Measurements from ENCODE around the gene BICRA. TPM values are rescaled to one million over a fixed set of nuclear protein-coding genes. Genes with fewer than 3 reads are reported as not detected.

The BICRA gene
- polyA plus RNA-seq, 3 donors: 0.08 to 4.6 TPM; not detected in 1

DNA sequence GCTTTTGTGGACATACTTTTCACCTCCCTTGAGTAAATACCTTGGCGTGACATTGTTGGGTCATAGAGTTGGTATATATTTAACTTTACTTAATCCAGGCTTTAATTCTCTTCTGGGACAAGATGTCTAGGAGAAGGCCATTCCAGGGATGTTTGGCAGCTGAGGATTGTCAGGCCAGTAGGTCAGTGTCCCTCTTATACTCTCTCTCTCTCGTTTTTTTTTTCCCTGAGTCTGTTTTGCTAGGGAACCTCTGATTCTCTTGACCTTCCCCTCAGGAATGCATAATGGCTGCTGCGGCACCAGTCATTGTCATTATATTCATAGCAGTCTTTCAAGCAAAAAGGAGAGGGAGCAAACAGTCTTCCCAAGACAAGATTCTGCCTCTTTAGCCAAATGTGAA lies 48.8 kb downstream of the BICRA start:
- peaks cover 81% of the 10 kb centered on the region for H4K20me1 ChIP-seq (ENCODE audit: insufficient read depth, low read length)
- Mint-ChIP-seq H3K27me3 (ENCODE audit: low read depth in 3 of 3) (peaks cover 0 to 2% (median 2%) of the 10 kb centered on the region in 3 donors), H3K27ac (no peak overlapping the region), H3K4me1 (peaks cover 17% of the 10 kb centered on the region), H3K36me3 (peaks cover 34 to 55% of the 10 kb centered on the region in 2 donors), H3K9me3 (peaks cover 0 to 2% (median 0%) of the 10 kb centered on the region in 7 donors), H3K4me3 (no peak overlapping the region)
- TF ChIP-seq, protein P1, sequence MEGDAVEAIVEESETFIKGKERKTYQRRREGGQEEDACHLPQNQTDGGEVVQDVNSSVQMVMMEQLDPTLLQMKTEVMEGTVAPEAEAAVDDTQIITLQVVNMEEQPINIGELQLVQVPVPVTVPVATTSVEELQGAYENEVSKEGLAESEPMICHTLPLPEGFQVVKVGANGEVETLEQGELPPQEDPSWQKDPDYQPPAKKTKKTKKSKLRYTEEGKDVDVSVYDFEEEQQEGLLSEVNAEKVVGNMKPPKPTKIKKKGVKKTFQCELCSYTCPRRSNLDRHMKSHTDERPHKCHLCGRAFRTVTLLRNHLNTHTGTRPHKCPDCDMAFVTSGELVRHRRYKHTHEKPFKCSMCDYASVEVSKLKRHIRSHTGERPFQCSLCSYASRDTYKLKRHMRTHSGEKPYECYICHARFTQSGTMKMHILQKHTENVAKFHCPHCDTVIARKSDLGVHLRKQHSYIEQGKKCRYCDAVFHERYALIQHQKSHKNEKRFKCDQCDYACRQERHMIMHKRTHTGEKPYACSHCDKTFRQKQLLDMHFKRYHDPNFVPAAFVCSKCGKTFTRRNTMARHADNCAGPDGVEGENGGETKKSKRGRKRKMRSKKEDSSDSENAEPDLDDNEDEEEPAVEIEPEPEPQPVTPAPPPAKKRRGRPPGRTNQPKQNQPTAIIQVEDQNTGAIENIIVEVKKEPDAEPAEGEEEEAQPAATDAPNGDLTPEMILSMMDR (IDR thresholded peaks at IDR 0.05): no peak
- H3K4me3 ChIP-seq (replicated peaks in 1 of 3; ENCODE audit: low read depth in 2 of 3, low read length in 3 of 3): no peak overlapping the region
- H3K9ac ChIP-seq (ENCODE audit: insufficient read depth, low read length, poor library complexity, severe bottlenecking): no peak overlapping the region
- DNase-seq: no peak
- H3K4me1 ChIP-seq (ENCODE audit: control insufficient read depth in 1 of 2, insufficient read depth in 2 of 2, low read length in 2 of 2): peaks cover 15 to 16% of the 10 kb centered on the region in 2 donors
- H3K9me3 ChIP-seq (replicated peaks in 1 of 2; ENCODE audit: control insufficient read depth in 1 of 2, insufficient read depth in 1 of 2, low read length in 2 of 2): no peaks in the 10 kb centered on the region
- no peaks in the 10 kb centered on the region for H3K27me3 ChIP-seq (ENCODE audit: control insufficient read depth in 2 of 2, insufficient read depth in 2 of 2, low read length in 2 of 2)
- H3K36me3 ChIP-seq (replicated peaks in 1 of 2; ENCODE audit: control insufficient read depth in 1 of 2, insufficient read depth in 2 of 2, low read length in 2 of 2): peaks cover 2 to 33% of the 10 kb centered on the region in 2 donors
- no peak overlapping the region for H2AFZ ChIP-seq (ENCODE audit: insufficient read depth, low read depth, low read length, poor library complexity, severe bottlenecking)
- no peak overlapping the region for H3K27ac ChIP-seq (ENCODE audit: low read depth in 1 of 2, low read length in 2 of 2)
- H3K4me2 ChIP-seq (replicated peaks; ENCODE audit: extremely low read depth, low read length, poor library complexity, severe bottlenecking): no peak overlapping the region
- 83% methylated on average over 1 of the region's 3 CpGs for WGBS (ENCODE audit: insufficient coverage)
- intact Hi-C loops (cut with micrococcal nuclease): no loop called here
- peaks cover 73% of the 10 kb centered on the region for H3K79me2 ChIP-seq (ENCODE audit: insufficient read depth, low read length)

DNA sequence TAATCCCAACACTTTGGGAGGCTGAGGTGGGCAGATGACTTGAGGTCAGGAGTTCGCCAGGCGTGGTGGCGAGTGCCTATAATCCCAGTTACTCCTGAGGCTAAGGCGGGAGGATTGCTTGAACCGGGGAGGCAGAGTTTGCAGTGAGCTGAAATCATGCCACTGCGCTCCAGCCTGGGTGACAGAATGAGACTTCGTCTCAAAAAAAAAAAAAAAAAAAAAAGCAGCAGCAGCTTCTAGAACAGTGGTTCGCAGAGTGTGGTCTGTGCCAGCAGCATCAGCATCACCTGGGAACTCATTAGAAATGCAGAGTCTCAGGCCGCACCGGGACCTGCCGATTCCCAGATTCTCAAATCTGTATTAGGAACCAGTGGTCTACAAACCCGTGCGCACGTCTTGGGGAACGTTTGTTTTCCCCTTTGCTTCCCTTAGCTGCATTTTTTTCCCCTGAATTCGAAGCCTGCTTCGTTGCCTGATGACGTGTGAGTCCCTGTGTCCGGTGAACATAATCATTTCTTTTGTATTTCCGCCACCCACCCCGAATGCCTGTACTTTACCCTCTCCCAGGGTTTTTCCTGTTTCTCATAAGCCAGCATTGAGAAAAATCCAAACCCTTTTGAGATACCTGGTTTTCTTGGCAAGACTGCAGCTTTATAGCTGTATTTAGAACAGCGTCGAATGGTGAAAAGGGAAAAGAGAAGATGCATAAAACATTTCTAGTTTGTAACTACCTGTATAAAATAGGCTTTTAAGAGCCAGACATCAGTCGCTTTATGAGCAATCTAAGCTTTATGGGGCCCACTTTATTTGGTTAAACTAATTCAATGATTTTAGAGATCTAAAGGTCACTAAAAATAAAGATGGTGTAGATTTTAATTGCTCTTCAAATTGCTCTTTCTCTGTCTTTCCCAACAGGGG lies 49.8 kb downstream of the BICRA start:
- 97% methylated on average over 18 of the region's 24 CpGs for WGBS (ENCODE audit: insufficient coverage)
- intact Hi-C loops (cut with micrococcal nuclease): no loop called here
- Histone ChIP-seq H3K9me3 (replicated peaks in 1 of 2; ENCODE audit: control insufficient read depth in 1 of 2, insufficient read depth in 1 of 2, low read length in 2 of 2) (no peaks in the 10 kb centered on the region), H4K20me1 (ENCODE audit: insufficient read depth, low read length) (peaks cover 73% of the 10 kb centered on the region), H3K4me3 (replicated peaks in 1 of 3; ENCODE audit: low read depth in 2 of 3, low read length in 3 of 3) (no peak overlapping the region), H3K4me1 (ENCODE audit: control insufficient read depth in 1 of 2, insufficient read depth in 2 of 2, low read length in 2 of 2) (peaks cover 24 to 26% of the 10 kb centered on the region in 2 donors), H3K9ac (ENCODE audit: insufficient read depth, low read length, poor library complexity, severe bottlenecking) (no peak overlapping the region), H3K79me2 (ENCODE audit: insufficient read depth, low read length) (peaks cover 68% of the 10 kb centered on the region), H3K27ac (ENCODE audit: low read depth in 1 of 2, low read length in 2 of 2) (no peak overlapping the region), H3K27me3 (ENCODE audit: control insufficient read depth in 2 of 2, insufficient read depth in 2 of 2, low read length in 2 of 2) (no peaks in the 10 kb centered on the region), H3K4me2 (replicated peaks; ENCODE audit: extremely low read depth, low read length, poor library complexity, severe bottlenecking) (no peak overlapping the region), H3K36me3 (replicated peaks in 1 of 2; ENCODE audit: control insufficient read depth in 1 of 2, insufficient read depth in 2 of 2, low read length in 2 of 2) (peaks cover 2 to 25% of the 10 kb centered on the region in 2 donors), H2AFZ (ENCODE audit: insufficient read depth, low read depth, low read length, poor library complexity, severe bottlenecking) (no peak overlapping the region)
- TF ChIP-seq, protein P1 (IDR thresholded peaks at IDR 0.05): no peak
- H3K4me1 Mint-ChIP-seq: peaks cover 26% of the 10 kb centered on the region
- peak overlapping the region in 3 of 7 donors; percentile 0 to 54 (median 11) for H3K27ac Mint-ChIP-seq
- H3K36me3 Mint-ChIP-seq: peaks cover 29 to 45% of the 10 kb centered on the region in 2 donors
- peaks cover 0 to 2% (median 0%) of the 10 kb centered on the region in 7 donors for H3K9me3 Mint-ChIP-seq
- H3K4me3 Mint-ChIP-seq: no peak overlapping the region
- peaks cover 0 to 2% (median 2%) of the 10 kb centered on the region in 3 donors for H3K27me3 Mint-ChIP-seq (ENCODE audit: low read depth in 3 of 3)
- DNase-seq: no peak

Data from CD14-positive monocyte (primary cell).